Peyer's patch (tissue), 4 donors: ENCODE results near the gene SLC47A1.

Source experiments
- POLR2A ChIP-seq, 2 donors: fragments of 450-650 bp; IDR thresholded peaks; one replicate each; pipeline ENCODE4 v1.5.1; 2017; ENCODE audit warnings: antibody characterized with exemption in 2 of 2, mild to moderate bottlenecking in 2 of 2, moderate library complexity in 2 of 2
- TF ChIP-seq, protein P1 (sequence below), 6 experiments: fragments of 450-650 bp in 4 of 6; fragments of 200-600 bp in 2 of 6; sonication (generic) in 1 of 6; IDR thresholded peaks; one replicate each; pipeline ENCODE4 v1.5.1; 2017 to 2019; ENCODE audit warnings: antibody characterized with exemption in 6 of 6, mild to moderate bottlenecking in 3 of 6, moderate library complexity in 1 of 6

GRCh38 chr17:19555746-19556145, 22.1 kb downstream of the SLC47A1 start:
- TF ChIP-seq, protein P1, sequence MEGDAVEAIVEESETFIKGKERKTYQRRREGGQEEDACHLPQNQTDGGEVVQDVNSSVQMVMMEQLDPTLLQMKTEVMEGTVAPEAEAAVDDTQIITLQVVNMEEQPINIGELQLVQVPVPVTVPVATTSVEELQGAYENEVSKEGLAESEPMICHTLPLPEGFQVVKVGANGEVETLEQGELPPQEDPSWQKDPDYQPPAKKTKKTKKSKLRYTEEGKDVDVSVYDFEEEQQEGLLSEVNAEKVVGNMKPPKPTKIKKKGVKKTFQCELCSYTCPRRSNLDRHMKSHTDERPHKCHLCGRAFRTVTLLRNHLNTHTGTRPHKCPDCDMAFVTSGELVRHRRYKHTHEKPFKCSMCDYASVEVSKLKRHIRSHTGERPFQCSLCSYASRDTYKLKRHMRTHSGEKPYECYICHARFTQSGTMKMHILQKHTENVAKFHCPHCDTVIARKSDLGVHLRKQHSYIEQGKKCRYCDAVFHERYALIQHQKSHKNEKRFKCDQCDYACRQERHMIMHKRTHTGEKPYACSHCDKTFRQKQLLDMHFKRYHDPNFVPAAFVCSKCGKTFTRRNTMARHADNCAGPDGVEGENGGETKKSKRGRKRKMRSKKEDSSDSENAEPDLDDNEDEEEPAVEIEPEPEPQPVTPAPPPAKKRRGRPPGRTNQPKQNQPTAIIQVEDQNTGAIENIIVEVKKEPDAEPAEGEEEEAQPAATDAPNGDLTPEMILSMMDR (IDR thresholded peaks at IDR 0.05): no peak
- no peak for TF ChIP-seq POLR2A (IDR thresholded peaks at IDR 0.05)
